GM19397 (cell line): Measurements from ENCODE around the gene PRSS50.
"Not testable (repeated sequence)": the region's sequence is repeated elsewhere in the genome, so short reads cannot be mapped to it uniquely, and the experiment has no call there.

Experiments
- ATAC-seq: cut with Tn5 transposase; IDR thresholded peaks from one replicate; pipeline ENCODE4 v1.9.1; 2021; ENCODE audit warnings: mild to moderate bottlenecking, moderate library complexity; ENCODE audit not compliant: unreplicated experiment

The PRSS50 gene

DNA sequence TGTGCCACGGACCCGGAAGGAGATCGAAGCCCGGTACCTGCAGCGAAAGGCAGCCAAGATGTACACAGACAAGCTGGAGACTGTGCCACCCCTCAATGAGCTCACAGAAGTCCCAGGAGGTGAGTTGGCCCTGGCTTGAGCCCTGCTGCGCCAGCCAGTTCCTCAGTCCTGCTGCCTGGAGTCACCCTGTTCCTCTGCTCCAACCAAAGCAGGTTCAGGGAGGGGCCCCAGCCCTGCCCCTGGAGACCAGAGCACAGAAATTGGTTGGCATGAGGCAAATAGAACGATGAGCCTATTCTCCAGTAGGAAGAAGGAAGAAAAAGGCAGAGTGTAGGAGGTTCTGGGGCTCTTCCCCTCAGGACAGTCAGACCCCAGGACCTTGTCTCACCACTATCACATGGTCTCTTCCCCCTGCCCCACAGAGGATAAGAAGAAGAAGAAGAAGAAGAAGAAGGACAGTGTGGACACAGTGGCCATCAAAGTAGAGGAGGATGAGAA lies 8.5 kb downstream of the PRSS50 start:
- ATAC-seq, result no peak

GRCh38 chr3:46708401-46709156 lies 9.1 kb downstream of the PRSS50 start:
- no peak for ATAC-seq

- no peak for ATAC-seq
Observed at GRCh38 chr3:46707601-46708011, 10.1 kb downstream of the PRSS50 start.

DNA sequence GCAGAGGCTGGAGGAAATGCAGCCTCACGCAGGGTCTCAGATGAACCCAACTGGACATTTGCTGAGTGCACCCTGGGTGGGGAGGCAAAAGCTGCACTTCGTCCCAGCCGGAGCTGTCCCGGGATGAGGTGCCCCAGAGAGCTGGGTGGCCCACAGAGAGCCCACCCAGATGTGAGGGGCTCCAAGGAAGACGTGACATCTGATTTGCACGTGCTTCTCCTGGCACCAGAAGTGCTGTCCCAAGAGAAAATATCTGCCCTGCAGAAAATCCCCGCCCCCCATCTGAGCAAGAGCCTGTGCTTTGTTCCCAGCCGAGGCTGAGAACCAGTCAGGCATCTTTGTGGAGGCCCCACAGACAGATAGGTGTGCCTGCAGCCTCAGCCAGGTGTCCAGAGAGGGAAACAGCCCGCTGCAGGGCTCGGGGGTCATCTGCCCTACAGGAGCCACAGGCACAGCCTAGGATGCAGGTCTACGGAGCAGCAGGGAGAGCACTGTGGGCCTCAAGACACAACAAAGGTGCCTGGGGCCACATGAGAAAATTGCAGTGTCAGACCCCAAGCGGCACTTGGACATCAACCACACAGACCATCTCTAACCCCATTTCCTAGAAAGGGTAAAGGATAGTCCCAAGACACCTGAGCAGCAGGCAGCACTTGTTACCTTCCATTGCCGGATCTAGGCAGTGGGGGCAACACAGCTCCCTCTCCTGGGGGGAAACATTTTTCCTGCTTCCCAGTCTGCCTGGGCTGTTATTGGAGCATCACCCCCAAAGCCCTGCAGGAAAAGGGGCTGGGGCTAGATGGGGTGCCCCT lies 10.7 kb downstream of the PRSS50 start:
- ATAC-seq, result no peak

DNA sequence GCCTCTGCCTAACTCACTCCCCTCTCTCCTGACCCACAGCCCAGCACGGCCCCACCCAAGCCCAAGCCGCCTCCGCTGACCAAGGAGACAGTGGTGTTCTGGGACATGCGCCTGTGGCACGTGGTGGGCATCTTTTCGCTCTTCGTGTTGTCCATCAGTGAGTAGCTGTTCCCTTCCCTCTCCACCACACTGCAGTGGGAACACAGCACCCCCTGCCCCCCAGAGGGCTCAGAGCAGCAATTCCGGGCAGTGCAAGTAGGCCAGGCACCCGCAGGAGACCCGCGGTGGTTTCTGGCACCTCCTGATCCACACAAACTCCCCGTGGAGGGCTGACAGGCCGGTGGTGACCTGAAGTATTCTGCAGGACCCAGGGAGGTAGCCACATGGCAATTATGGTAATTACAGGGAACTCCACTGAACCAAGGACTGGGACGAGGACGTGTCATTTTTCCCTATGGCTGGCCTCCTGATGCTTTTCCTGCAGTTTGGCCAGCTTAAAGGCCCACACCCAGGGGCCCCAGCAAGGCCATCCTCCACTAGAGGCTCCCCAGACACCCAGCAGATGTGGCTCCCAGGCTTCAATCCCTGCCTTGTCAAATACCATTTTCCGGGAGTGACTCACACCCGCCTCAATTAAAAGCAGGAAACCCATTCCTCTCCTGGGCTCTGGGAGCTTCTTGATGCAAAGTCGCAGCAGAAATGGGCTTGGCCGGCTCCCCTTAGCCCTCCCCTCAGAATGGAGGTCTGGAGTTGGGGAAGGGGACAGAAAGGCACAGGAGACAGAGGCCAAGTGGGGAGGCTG lies 11.7 kb downstream of the PRSS50 start:
- ATAC-seq, result no peak

DNA sequence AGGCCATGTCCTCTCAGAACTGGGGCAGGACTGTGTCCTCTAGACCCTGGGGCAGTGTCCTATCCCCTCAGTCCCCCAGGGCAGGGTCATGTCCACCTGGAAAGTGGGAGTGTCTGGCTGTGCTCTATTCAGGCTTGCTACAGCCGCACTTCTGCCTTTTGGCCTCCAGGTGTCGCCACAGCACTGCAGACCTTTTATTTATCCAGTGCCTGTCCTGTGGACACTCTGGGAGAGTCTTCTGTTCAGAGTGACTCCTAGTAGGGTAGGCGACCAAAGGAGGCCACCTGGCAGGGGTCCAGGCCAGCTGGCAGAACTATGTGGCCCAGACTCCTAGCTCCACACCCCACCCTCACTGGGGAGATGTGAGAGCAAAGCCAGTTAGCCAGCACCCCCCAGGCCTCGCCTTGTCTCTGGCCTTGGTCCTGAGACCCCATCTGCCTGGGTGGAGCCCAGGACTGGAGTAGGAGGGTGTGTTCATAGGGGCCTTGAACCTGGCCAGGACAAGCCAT lies 12.6 kb downstream of the PRSS50 start:
- no peak for ATAC-seq

DNA sequence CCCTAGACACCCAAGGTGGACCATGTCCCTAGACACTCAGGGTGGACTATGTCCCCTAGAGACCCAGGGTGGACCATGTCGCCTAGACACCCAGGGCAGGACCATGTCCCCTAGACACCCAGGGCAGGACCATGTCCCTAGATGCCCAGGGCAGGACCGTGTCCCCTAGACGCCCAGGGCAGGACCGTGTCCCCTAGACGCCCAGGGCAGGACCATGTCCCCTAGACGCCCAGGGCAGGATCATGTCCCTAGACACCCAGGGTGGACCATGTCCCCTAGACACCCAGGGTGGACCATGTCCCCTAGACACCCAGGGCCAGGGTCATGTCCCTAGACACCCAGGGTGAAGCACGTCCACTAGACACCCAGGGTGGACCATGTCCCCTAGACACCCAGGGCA lies 13.3 kb downstream of the PRSS50 start:
- ATAC-seq, result not testable (repeated sequence)

DNA sequence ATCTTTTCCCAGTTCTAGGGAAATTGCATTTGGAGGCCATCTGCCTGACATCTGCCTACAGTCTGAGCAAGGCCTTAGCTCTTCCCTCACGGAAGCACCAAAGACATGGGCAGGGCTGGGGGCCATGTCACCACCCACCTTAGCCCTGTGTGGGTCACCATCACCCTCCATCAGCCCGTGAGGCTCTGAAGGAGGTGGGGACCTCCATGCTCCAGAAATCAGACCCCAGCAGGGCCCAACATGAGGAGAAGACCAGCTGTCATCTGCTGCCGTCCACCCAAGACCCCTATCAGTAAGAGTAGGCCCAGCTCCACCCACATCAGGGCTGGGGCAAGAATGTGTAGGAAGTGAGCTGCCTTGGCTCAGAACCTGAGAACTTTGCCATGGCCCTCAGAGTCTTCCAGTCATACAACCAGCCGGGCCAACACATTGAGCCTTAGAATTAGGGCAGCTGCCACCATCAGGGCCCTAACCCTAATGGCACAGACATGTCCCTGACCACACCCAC lies 14.6 kb downstream of the PRSS50 start:
- ATAC-seq, result no peak

GRCh38 chr3:46702246-46703012 lies 15.2 kb downstream of the PRSS50 start:
- ATAC-seq, result no peak

GRCh38 chr3:46701181-46701939 lies 16.3 kb downstream of the PRSS50 start, which contains the start of gene TMIE:
TMIE (plus strand) TSS chr3:46701392; CDS start chr3:46701488, 96 bp downstream.
- no peak for ATAC-seq

- no peak for ATAC-seq
Observed at GRCh38 chr3:46700772-46701171, 16.9 kb downstream of the PRSS50 start.

DNA sequence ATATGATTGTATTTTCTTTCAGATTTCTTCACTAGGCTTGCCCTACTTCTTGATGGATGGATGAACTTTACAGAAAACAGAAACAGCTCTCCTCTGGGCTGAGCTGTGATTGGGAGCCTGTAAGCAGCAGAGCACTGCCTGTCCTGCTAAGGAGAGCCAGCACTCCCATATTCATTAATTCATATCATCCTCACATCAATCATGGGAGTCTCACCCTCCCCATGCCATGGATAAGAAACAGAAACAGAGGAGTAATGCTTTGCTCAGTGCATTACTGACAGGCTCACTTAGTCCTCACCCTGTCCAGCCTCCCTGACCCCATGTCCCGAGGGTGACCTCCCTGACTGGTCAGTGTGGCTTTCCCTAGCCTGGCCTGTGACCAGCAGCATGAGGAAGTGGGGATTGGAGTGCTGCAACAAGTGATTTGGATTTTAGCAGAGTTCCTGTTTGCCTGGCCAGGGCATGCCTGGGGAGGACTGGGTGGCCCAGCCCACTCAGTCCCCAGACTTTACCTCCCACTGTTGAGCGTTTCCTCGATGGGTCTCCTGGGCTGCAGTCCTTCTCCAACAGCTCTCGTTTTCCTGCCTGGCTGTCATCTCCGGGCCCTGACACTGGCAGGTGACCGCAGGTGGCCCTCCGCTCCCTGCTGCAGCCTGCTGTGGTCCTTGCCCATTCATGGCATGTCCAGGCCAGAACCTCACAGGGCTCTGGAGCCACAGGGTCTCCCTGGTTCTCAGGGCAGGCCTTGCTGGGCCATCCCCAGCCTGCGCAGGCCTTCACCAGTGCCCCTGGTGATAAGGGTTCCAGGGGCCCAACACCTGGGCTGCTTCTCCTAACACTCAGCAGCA lies 17.8 kb downstream of the PRSS50 start:
- ATAC-seq, result no peak

GRCh38 chr3:46695962-46696894 lies 21.4 kb downstream of the PRSS50 start:
- no peak for ATAC-seq

- no peak for ATAC-seq
Observed at GRCh38 chr3:46695177-46695961, 22.3 kb downstream of the PRSS50 start.

DNA sequence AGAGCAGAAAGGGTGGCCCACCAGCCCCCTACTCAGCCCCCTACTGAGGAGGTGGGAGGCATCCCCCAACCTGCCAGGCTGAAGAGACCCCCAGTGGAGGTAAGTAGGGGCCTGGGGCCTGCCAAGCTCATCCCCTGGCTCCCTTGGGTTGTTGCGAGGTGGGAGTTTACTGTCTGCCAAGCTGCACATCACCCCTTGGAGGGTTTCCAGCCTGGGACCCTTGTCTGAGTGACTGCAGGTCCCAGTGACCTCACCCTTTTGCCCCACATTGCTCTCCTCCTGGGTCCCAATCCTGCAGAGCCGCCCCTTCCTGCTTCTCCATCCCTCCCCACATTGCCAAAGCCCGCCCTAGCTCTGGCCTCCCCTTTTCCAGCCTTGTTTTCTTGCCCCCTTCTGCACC lies 23.1 kb downstream of the PRSS50 start:
- no peak for ATAC-seq

- no peak for ATAC-seq
Observed at GRCh38 chr3:46693892-46694226, 23.8 kb downstream of the PRSS50 start.
